Kidney glomerular epithelial cell (primary cell): ENCODE results near the gene ATP5PD.
A peak's percentile ranks its signal among the peaks of the same experiment; 100 is the strongest.

Experiments
- DNase-seq: peaks from one replicate; lab custom pipeline; 2025; lab: John Stamatoyannopoulos, UW

The ATP5PD gene

GRCh38 chr17:75046407-75047289 lies at the start of gene ATP5PD, which contains the start of gene KCTD2:
Gene ATP5PD (minus strand): TSS chr17:75046969. CDS start chr17:75042650, 4,319 bp downstream.
Gene KCTD2 (plus strand): TSS chr17:75047225. CDS start chr17:75047251, 26 bp downstream.
- peak; percentile 87 for DNase-seq

GRCh38 chr17:75096082-75096625 lies 49.4 kb upstream of the ATP5PD start:
- peak; percentile 78 for DNase-seq

GRCh38 chr17:75094871-75095399 lies 48.2 kb upstream of the ATP5PD start:
- no peak for DNase-seq

- DNase-seq, result no peak
Measured at GRCh38 chr17:75093548-75094158, 46.9 kb upstream of the ATP5PD start.

- no peak for DNase-seq
Measured at GRCh38 chr17:75091855-75092327, 45.1 kb upstream of the ATP5PD start.

GRCh38 chr17:75090871-75091854 lies 44.4 kb upstream of the ATP5PD start:
- DNase-seq, result no peak

- no peak for DNase-seq
Measured at GRCh38 chr17:75088465-75089417, 42.0 kb upstream of the ATP5PD start.

- DNase-seq, result peak; percentile 63
Measured at GRCh38 chr17:75087558-75088453, 41.0 kb upstream of the ATP5PD start, which contains the start of gene SLC16A5. Gene SLC16A5 (plus strand): TSS chr17:75087954. CDS start chr17:75093637, 5,683 bp downstream.

- no peak for DNase-seq
Measured at GRCh38 chr17:75087182-75087557, 40.4 kb upstream of the ATP5PD start.

- DNase-seq, result no peak
Measured at GRCh38 chr17:75086496-75087181, 39.9 kb upstream of the ATP5PD start.

GRCh38 chr17:75084039-75084660 lies 37.4 kb upstream of the ATP5PD start:
- peak; percentile 66 for DNase-seq

GRCh38 chr17:75082683-75083082 lies 35.9 kb upstream of the ATP5PD start:
- DNase-seq, result no peak

GRCh38 chr17:75081611-75082540 lies 35.1 kb upstream of the ATP5PD start:
- no peak for DNase-seq

GRCh38 chr17:75079023-75079373 lies 32.2 kb upstream of the ATP5PD start:
- DNase-seq, result no peak

GRCh38 chr17:75078284-75079022 lies 31.7 kb upstream of the ATP5PD start:
- DNase-seq, result peak; percentile 97
